ENCODE results near the gene FZD7. TPM values are rescaled to one million over a fixed set of nuclear protein-coding genes. Genes with fewer than 3 reads are reported as not detected.

The FZD7 gene
- total RNA-seq, 1 donor from 2014 or later, result 79.4 TPM

GRCh38 chr2:202007015-202007982 lies 26.4 kb upstream of the FZD7 start:
- Histone ChIP-seq H3F3A (ENCODE audit: low read depth) (peaks cover 10% of the 10 kb centered on the region), H3K4me1 (peaks cover 17% of the 10 kb centered on the region), H3K27ac (no peak overlapping the region), H4K20me1 (ENCODE audit: low read depth) (no peaks in the 10 kb centered on the region), H3K27me3 (no peaks in the 10 kb centered on the region), H3K9me3 (ENCODE audit: low read depth) (no peaks in the 10 kb centered on the region), H3K4me2 (no peak overlapping the region), H3K4me3 (no peak overlapping the region), H2AFZ (replicated peaks) (no peak overlapping the region), H3K79me2 (ENCODE audit: low read depth) (no peaks in the 10 kb centered on the region), H3K9ac (no peak overlapping the region), H3K36me3 (no peaks in the 10 kb centered on the region)
- Mint-ChIP-seq H3K4me3 (no peak overlapping the region), H3K36me3 (peaks cover 3% of the 10 kb centered on the region), H3K27me3 (ENCODE audit: insufficient read depth, low read depth) (peaks cover 2% of the 10 kb centered on the region), H3K4me1 (peaks cover 45% of the 10 kb centered on the region), H3K9me3 (no peaks in the 10 kb centered on the region), H3K27ac (no peak overlapping the region)
- no peak for TF ChIP-seq EZH2 (IDR thresholded peaks at IDR 0.05)
- no peak for TF ChIP-seq EZH2phosphoT487 (IDR thresholded peaks at IDR 0.05)
- no peak for TF ChIP-seq CTCF (IDR thresholded peaks at IDR 0.05)
- DNase-seq (ENCODE audit: low spot score), result no peak

- Histone ChIP-seq H3K9ac (no peak overlapping the region), H3K36me3 (no peaks in the 10 kb centered on the region), H3K4me3 (no peak overlapping the region), H3K27ac (no peak overlapping the region), H3K79me2 (ENCODE audit: low read depth) (no peaks in the 10 kb centered on the region), H3K4me1 (peaks cover 17% of the 10 kb centered on the region), H3K9me3 (ENCODE audit: low read depth) (no peaks in the 10 kb centered on the region), H3K27me3 (no peaks in the 10 kb centered on the region), H3K4me2 (no peak overlapping the region), H2AFZ (replicated peaks) (no peak overlapping the region), H4K20me1 (ENCODE audit: low read depth) (no peaks in the 10 kb centered on the region), H3F3A (ENCODE audit: low read depth) (peaks cover 10% of the 10 kb centered on the region)
- Mint-ChIP-seq H3K4me1 (peaks cover 45% of the 10 kb centered on the region), H3K27me3 (ENCODE audit: insufficient read depth, low read depth) (peaks cover 4% of the 10 kb centered on the region), H3K4me3 (no peak overlapping the region), H3K9me3 (no peaks in the 10 kb centered on the region), H3K27ac (no peak overlapping the region), H3K36me3 (peaks cover 3% of the 10 kb centered on the region)
- no peak for DNase-seq (ENCODE audit: low spot score)
- TF ChIP-seq EZH2 (IDR thresholded peaks at IDR 0.05) (no peak), CTCF (IDR thresholded peaks at IDR 0.05) (no peak), EZH2phosphoT487 (IDR thresholded peaks at IDR 0.05) (no peak)
These were observed 25.7 kb upstream of the FZD7 start for GRCh38 chr2:202007983-202008354.

GRCh38 chr2:202009019-202009481 lies 24.6 kb upstream of the FZD7 start:
- DNase-seq (ENCODE audit: low spot score), result no peak
- TF ChIP-seq EZH2phosphoT487 (IDR thresholded peaks at IDR 0.05) (no peak), EZH2 (IDR thresholded peaks at IDR 0.05) (no peak), CTCF (IDR thresholded peaks at IDR 0.05) (no peak)
- peaks cover 18% of the 10 kb centered on the region for H3K4me1 ChIP-seq
- no peaks in the 10 kb centered on the region for H3K27me3 ChIP-seq
- no peaks in the 10 kb centered on the region for H3K9me3 Mint-ChIP-seq
- H4K20me1 ChIP-seq (ENCODE audit: low read depth), result no peaks in the 10 kb centered on the region
- H3K9me3 ChIP-seq (ENCODE audit: low read depth), result no peaks in the 10 kb centered on the region
- H3K4me2 ChIP-seq, result no peak overlapping the region
- peaks cover 6% of the 10 kb centered on the region for H3K27me3 Mint-ChIP-seq (ENCODE audit: insufficient read depth, low read depth)
- H3K27ac Mint-ChIP-seq, result no peak overlapping the region
- H3K4me3 Mint-ChIP-seq, result peak overlapping the region; percentile 50
- peaks cover 10% of the 10 kb centered on the region for H3F3A ChIP-seq (ENCODE audit: low read depth)
- no peak overlapping the region for H3K4me3 ChIP-seq
- H2AFZ ChIP-seq (replicated peaks), result no peak overlapping the region
- H3K36me3 Mint-ChIP-seq, result peaks cover 3% of the 10 kb centered on the region
- no peaks in the 10 kb centered on the region for H3K79me2 ChIP-seq (ENCODE audit: low read depth)
- peaks cover 47% of the 10 kb centered on the region for H3K4me1 Mint-ChIP-seq
- H3K9ac ChIP-seq, result no peak overlapping the region
- H3K36me3 ChIP-seq, result no peaks in the 10 kb centered on the region
- no peak overlapping the region for H3K27ac ChIP-seq

Measured in neural progenitor cell (in vitro differentiated cells).